Stomach smooth muscle (tissue), 2 donors: ENCODE measurements around the gene BATF3.

Experiments
- H3K27ac ChIP-seq: one replicate; pipeline ENCODE4 v1.7.0; 2013; ENCODE audit warnings: mild to moderate bottlenecking, low read length, inconsistent platforms
- H3K27me3 ChIP-seq, 2 donors: one replicate each; pipeline ENCODE4 v1.7.0; 2013; ENCODE audit warnings: low read length in 2 of 2; ENCODE audit not compliant: insufficient read depth in 2 of 2, control insufficient read depth in 1 of 2
- H3K36me3 ChIP-seq, 2 donors: one replicate each; pipeline ENCODE4 v1.7.0; 2013; ENCODE audit warnings: low read length in 2 of 2; ENCODE audit not compliant: control insufficient read depth in 2 of 2, insufficient read depth in 2 of 2
- H3K4me1 ChIP-seq: one replicate; pipeline ENCODE4 v1.7.0; 2013; ENCODE audit warnings: low read length; ENCODE audit not compliant: control insufficient read depth, insufficient read depth
- H3K4me3 ChIP-seq, 2 donors: one replicate each; pipeline ENCODE4 v1.7.0; 2013; ENCODE audit warnings: low read length in 2 of 2
- H3K9ac ChIP-seq, 2 donors: one replicate each; pipeline ENCODE4 v1.7.0; 2013; ENCODE audit warnings: low read length in 2 of 2, mild to moderate bottlenecking in 1 of 2
- H3K9me3 ChIP-seq, 2 donors: one replicate each; pipeline ENCODE4 v1.7.0; 2013; ENCODE audit warnings: low read length in 2 of 2; ENCODE audit not compliant: control insufficient read depth in 2 of 2
- donor health status: healthy.
- donor health status: Pancreatic carcinoma.

Gene BATF3

DNA sequence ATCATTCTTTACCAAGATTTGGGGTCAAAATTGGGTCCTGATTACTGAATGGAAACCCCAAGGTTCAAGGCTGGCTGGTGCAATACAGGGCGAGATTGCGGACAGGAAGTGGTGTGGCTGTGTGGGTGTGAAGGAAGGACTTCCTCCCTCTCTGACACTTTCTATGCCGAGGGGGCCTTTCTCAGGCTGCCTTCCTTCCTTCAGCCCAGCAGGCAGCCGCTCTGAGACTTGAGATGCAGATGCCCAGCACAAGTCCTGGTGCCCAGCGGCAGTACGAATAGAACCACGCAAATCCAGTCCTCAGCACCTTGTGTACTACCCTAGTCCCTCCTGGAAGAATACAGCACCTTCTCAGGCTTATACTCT is 16.3 kb downstream of the BATF3 start:
- no peaks in the 10 kb centered on the region for H3K4me1 ChIP-seq
- no peaks in the 10 kb centered on the region for H3K36me3 ChIP-seq
- H3K27me3 ChIP-seq, result peaks cover 2 to 8% of the 10 kb centered on the region in 2 donors
- no peak overlapping the region for H3K27ac ChIP-seq
- no peak overlapping the region for H3K9ac ChIP-seq
- no peaks in the 10 kb centered on the region for H3K9me3 ChIP-seq
- no peak overlapping the region for H3K4me3 ChIP-seq

DNA sequence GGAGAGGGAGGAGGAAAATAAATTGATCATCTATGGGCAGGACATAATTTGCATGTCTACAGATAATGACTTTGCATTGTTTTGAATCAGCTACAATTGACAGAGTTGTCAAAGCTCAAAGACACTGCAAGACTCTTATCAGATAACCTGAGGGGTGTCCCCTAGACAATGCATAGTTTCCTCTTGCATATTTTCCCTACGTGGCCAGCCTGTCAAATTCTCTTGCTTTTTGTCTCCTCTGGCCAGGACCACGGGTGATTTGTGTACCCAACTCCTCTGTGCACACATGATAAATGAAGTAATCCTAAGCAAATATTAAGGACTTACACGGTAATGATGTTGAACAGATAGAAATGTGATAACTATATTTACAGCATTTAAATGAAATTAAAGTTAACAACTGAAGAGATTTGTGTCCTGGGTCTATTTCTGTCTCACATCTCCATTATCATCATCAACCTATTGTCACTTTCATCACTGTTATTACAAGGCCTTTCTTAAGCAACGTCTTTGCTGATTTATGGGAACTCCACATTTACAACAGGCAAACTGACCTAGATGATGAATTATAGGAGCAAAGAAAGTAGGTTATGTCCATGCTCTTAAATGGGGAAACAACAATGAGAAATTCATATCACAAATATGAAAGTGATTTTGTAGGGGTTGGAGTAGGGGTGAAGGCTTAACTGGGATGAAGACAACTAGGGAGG is 18.8 kb downstream of the BATF3 start:
- Histone ChIP-seq H3K36me3 (no peaks in the 10 kb centered on the region), H3K27me3 (peaks cover 2 to 6% of the 10 kb centered on the region in 2 donors), H3K9ac (no peak overlapping the region)

DNA sequence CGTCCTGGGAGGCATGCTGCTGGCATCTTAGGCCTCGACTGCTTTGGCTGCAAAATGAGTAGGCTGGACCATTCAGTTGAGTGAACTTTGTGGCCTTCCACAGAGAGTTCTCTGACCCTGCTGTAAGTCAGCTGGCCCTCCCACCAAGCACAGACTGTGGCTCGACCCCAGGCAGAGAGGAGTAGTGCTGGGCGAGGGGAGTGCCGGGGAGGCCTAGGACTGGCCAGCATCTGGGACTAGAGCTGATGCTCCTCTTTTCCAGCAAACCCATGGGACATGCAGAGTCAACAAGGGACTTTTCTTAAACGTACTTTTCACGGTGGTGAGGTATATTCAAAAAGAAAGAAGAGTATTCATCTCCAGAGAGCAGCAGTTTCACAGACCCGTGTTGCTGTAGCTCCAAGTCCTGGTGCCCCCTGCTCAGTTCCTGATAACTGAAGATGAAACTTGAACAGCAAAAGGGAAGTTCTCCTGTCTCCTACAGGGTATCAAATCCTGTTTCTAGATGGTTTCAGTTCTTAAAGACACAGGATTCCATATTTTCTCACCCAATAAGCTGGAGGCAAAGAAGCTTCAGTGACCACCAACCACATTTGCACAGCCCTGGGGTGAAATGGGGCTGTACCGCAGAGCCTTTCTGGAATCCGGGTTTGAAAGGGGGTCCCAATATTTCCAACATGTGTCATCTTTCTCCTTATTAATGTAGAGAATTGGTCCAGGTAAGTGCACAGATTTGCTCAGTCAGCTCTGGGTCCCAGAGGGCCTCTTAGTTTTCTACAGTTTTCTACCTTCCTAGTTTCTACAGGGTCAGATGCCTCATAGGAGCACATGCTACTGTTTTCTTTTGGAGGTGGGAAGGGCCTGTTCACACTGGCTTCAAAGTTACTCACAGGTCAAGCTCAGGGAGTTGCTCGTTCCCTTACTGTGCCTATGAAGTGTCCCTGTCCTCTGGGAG is 20.9 kb downstream of the BATF3 start:
- Histone ChIP-seq H3K4me3 (no peak overlapping the region), H3K27ac (no peak overlapping the region), H3K9me3 (no peaks in the 10 kb centered on the region), H3K9ac (no peak overlapping the region), H3K27me3 (no peaks in the 10 kb centered on the region), H3K36me3 (no peaks in the 10 kb centered on the region), H3K4me1 (no peaks in the 10 kb centered on the region)

More for the DNA sequence above, 18.8 kb downstream of the BATF3 start:
- H3K27ac ChIP-seq, result no peak overlapping the region
- H3K4me3 ChIP-seq, result no peak overlapping the region
- no peaks in the 10 kb centered on the region for H3K4me1 ChIP-seq
- no peaks in the 10 kb centered on the region for H3K9me3 ChIP-seq

- Histone ChIP-seq H3K36me3 (no peaks in the 10 kb centered on the region), H3K27ac (no peak overlapping the region), H3K4me3 (no peak overlapping the region), H3K9me3 (no peaks in the 10 kb centered on the region), H3K4me1 (peaks cover 2% of the 10 kb centered on the region), H3K27me3 (peaks cover 0 to 2% of the 10 kb centered on the region in 2 donors), H3K9ac (no peak overlapping the region)
These were observed 22.1 kb downstream of the BATF3 start for GRCh38 chr1:212677573-212677972.

DNA sequence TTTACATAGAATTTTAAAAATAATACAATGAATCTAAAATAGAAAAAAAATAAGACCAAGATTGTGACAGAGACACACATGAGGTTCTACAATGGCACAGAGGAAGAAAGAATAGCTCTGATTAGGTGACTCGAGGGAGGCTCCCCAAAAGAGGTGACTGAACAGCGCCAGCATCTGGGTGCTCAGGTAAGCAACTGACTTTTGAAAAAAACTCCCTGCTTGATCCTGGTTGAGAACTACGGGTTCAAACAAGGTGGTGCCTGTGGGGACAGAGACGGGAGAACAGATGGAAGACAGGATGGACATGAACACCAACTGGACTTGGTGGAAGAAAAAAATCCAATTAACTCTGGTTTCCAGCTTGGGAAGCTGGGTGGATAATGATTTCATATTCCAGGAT is 22.5 kb downstream of the BATF3 start:
- Histone ChIP-seq H3K4me3 (no peak overlapping the region), H3K27me3 (peaks cover 0 to 3% of the 10 kb centered on the region in 2 donors), H3K9me3 (no peaks in the 10 kb centered on the region), H3K9ac (no peak overlapping the region), H3K36me3 (no peaks in the 10 kb centered on the region), H3K27ac (no peak overlapping the region), H3K4me1 (peaks cover 2% of the 10 kb centered on the region)

GRCh38 chr1:212675675-212676074 is 24.0 kb downstream of the BATF3 start:
- no peaks in the 10 kb centered on the region for H3K36me3 ChIP-seq
- no peak overlapping the region for H3K27ac ChIP-seq
- peaks cover 4% of the 10 kb centered on the region for H3K4me1 ChIP-seq
- H3K27me3 ChIP-seq, result peaks cover 0 to 7% of the 10 kb centered on the region in 2 donors
- no peak overlapping the region for H3K9ac ChIP-seq
- H3K9me3 ChIP-seq, result no peaks in the 10 kb centered on the region
- no peak overlapping the region for H3K4me3 ChIP-seq

GRCh38 chr1:212674872-212675271 is 24.8 kb downstream of the BATF3 start:
- no peak overlapping the region for H3K4me3 ChIP-seq
- H3K27me3 ChIP-seq, result peaks cover 0 to 8% of the 10 kb centered on the region in 2 donors
- H3K9ac ChIP-seq, result no peak overlapping the region
- H3K27ac ChIP-seq, result no peak overlapping the region
- H3K9me3 ChIP-seq, result no peaks in the 10 kb centered on the region
- no peaks in the 10 kb centered on the region for H3K36me3 ChIP-seq
- peaks cover 4% of the 10 kb centered on the region for H3K4me1 ChIP-seq

GRCh38 chr1:212671342-212672031 is 28.2 kb downstream of the BATF3 start:
- Histone ChIP-seq H3K9ac (no peak overlapping the region), H3K27me3 (peaks cover 2 to 8% of the 10 kb centered on the region in 2 donors), H3K9me3 (no peaks in the 10 kb centered on the region), H3K4me1 (peaks cover 17% of the 10 kb centered on the region), H3K36me3 (no peaks in the 10 kb centered on the region), H3K27ac (no peak overlapping the region), H3K4me3 (no peak overlapping the region)

DNA sequence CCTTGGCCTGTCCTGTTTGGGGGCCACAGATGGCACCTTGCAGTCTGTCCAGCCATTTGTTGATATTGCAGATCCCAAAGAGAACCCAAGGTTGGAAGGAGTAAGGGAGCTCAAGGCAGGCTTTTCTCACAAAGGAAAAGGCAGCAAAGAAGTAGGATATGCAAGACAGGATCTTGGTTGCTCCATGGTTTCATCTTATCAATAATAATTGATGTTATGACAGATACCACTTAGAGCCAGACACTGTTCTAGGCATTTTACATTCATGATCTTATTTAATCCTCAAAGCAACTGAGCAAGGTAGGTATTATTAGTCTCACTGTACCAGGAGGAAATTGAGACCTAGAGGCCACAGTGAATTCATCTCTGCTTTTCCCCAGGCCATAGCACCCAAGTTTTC is 28.8 kb downstream of the BATF3 start:
- Histone ChIP-seq H3K4me3 (no peak overlapping the region), H3K36me3 (no peaks in the 10 kb centered on the region), H3K9ac (no peak overlapping the region), H3K27me3 (peaks cover 2 to 8% of the 10 kb centered on the region in 2 donors), H3K9me3 (no peaks in the 10 kb centered on the region), H3K4me1 (peaks cover 19% of the 10 kb centered on the region), H3K27ac (no peak overlapping the region)

- Histone ChIP-seq H3K4me1 (peaks cover 19% of the 10 kb centered on the region), H3K36me3 (no peaks in the 10 kb centered on the region), H3K27ac (no peak overlapping the region), H3K4me3 (no peak overlapping the region), H3K9me3 (no peaks in the 10 kb centered on the region), H3K27me3 (peaks cover 2 to 8% of the 10 kb centered on the region in 2 donors), H3K9ac (no peak overlapping the region)
These were observed 29.3 kb downstream of the BATF3 start for GRCh38 chr1:212670301-212670700.
